Progenitor cell of endocrine pancreas (in vitro differentiated cells): Measurements from ENCODE around the gene SLC24A4. TPM values are rescaled to one million over a fixed set of nuclear protein-coding genes. Genes with fewer than 3 reads are reported as not detected.

Experiments used
- DNase-seq: peaks from one replicate; pipeline ENCODE4 v3.0.0; 2021; ENCODE audit warnings: low spot score; ENCODE audit not compliant: unreplicated experiment
- H3K27ac Mint-ChIP-seq: 2 replicates; pipeline ENCODE4 v1.8.0; 2021; ENCODE audit warnings: mild to moderate bottlenecking, moderate library complexity, mixed read lengths
- H3K27me3 Mint-ChIP-seq: 2 replicates; pipeline ENCODE4 v1.8.0; 2021; ENCODE audit warnings: mixed read lengths
- H3K36me3 Mint-ChIP-seq: 2 replicates; pipeline ENCODE4 v1.8.0; 2022; ENCODE audit warnings: mixed read lengths; ENCODE audit not compliant: insufficient read depth
- H3K4me1 Mint-ChIP-seq: 2 replicates; pipeline ENCODE4 v1.8.0; 2021; ENCODE audit warnings: low read depth, mixed read lengths
- H3K4me3 Mint-ChIP-seq: 2 replicates; pipeline ENCODE4 v1.8.0; 2021; ENCODE audit warnings: low read depth, mild to moderate bottlenecking, moderate library complexity, mixed read lengths
- H3K9me3 Mint-ChIP-seq: 2 replicates; pipeline ENCODE4 v1.8.0; 2021; ENCODE audit warnings: low read depth, mixed read lengths
- total RNA-seq: library from RNA; stranded (reverse); gene quantifications from 2 replicates; pipeline ENCODE4 v1.2.1, GENCODE V29; 2021
- TF ChIP-seq, protein P1 (sequence below): fragments of 200-600 bp; sonication (generic); IDR thresholded peaks from one replicate; pipeline ENCODE4 v1.5.0; 2021; ENCODE audit warnings: antibody characterized with exemption, mild to moderate bottlenecking; ENCODE audit not compliant: unreplicated experiment

SLC24A4 gene
- total RNA-seq, 1 donor from 2014 or later, result not detected

DNA sequence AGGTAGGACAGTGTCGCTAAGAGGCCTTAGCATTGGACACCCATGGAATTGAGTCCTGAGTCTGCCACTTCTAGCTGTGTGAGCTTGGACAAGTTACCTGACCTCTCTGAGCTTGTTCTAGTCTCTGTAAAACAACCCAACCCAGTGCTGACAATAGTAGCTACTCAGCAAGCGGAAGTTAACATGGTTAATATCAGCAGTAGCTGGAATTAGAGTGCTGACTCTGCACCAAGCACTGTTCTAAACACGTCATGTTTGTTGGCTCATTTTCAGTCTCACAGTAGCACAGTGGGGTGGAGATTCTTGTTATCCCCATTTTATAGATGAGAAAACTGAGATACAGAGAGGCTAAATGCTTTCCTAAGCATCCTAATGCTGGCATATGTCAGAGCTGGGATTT, 143.1 kb downstream of the SLC24A4 start:
- DNase-seq, result no peak
- TF ChIP-seq, protein P1, sequence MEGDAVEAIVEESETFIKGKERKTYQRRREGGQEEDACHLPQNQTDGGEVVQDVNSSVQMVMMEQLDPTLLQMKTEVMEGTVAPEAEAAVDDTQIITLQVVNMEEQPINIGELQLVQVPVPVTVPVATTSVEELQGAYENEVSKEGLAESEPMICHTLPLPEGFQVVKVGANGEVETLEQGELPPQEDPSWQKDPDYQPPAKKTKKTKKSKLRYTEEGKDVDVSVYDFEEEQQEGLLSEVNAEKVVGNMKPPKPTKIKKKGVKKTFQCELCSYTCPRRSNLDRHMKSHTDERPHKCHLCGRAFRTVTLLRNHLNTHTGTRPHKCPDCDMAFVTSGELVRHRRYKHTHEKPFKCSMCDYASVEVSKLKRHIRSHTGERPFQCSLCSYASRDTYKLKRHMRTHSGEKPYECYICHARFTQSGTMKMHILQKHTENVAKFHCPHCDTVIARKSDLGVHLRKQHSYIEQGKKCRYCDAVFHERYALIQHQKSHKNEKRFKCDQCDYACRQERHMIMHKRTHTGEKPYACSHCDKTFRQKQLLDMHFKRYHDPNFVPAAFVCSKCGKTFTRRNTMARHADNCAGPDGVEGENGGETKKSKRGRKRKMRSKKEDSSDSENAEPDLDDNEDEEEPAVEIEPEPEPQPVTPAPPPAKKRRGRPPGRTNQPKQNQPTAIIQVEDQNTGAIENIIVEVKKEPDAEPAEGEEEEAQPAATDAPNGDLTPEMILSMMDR, result no peak
- peaks cover 10% of the 10 kb centered on the region for H3K27me3 Mint-ChIP-seq
- no peaks in the 10 kb centered on the region for H3K4me1 Mint-ChIP-seq
- no peaks in the 10 kb centered on the region for H3K36me3 Mint-ChIP-seq
- H3K4me3 Mint-ChIP-seq, result no peak overlapping the region
- no peak overlapping the region for H3K27ac Mint-ChIP-seq
- H3K9me3 Mint-ChIP-seq, result no peaks in the 10 kb centered on the region

DNA sequence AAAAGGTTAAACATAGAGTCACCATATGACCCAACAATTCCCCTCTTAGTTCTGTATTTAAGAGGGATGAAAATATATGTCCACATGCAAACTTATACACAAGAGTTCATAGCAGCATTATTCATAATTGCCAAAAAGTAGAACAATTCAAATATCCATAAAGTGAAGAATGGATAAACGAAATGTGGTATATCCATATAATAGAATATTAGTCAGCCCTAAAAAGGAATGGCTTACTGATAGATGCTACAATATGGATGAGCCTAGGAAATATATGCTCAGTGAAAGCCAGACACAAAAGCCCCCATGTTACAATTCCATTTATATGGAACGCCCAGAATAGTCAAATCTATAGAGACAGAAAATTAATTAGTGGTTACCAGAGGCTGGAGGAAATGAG, 146.6 kb downstream of the SLC24A4 start:
- TF ChIP-seq, protein P1, result no peak
- no peaks in the 10 kb centered on the region for H3K9me3 Mint-ChIP-seq
- DNase-seq, result no peak
- no peaks in the 10 kb centered on the region for H3K36me3 Mint-ChIP-seq
- H3K27me3 Mint-ChIP-seq, result peaks cover 8% of the 10 kb centered on the region
- no peak overlapping the region for H3K27ac Mint-ChIP-seq
- H3K4me3 Mint-ChIP-seq, result no peak overlapping the region
- H3K4me1 Mint-ChIP-seq, result peaks cover 1% of the 10 kb centered on the region

- Mint-ChIP-seq H3K27me3 (peaks cover 8% of the 10 kb centered on the region), H3K36me3 (no peaks in the 10 kb centered on the region), H3K4me3 (no peak overlapping the region), H3K27ac (no peak overlapping the region), H3K9me3 (no peaks in the 10 kb centered on the region), H3K4me1 (peaks cover 1% of the 10 kb centered on the region)
- TF ChIP-seq, protein P1, result no peak
- DNase-seq, result no peak
Measured at GRCh38 chr14:92470215-92470614, 147.2 kb downstream of the SLC24A4 start.

GRCh38 chr14:92470811-92471210, 147.8 kb downstream of the SLC24A4 start:
- H3K9me3 Mint-ChIP-seq, result no peaks in the 10 kb centered on the region
- no peak overlapping the region for H3K27ac Mint-ChIP-seq
- TF ChIP-seq, protein P1, result no peak
- no peak for DNase-seq
- no peaks in the 10 kb centered on the region for H3K36me3 Mint-ChIP-seq
- H3K4me3 Mint-ChIP-seq, result no peak overlapping the region
- peaks cover 8% of the 10 kb centered on the region for H3K27me3 Mint-ChIP-seq
- peaks cover 1% of the 10 kb centered on the region for H3K4me1 Mint-ChIP-seq

- Mint-ChIP-seq H3K27me3 (peaks cover 8% of the 10 kb centered on the region), H3K27ac (peak overlapping the region; percentile 38), H3K4me1 (peaks cover 1% of the 10 kb centered on the region), H3K9me3 (no peaks in the 10 kb centered on the region), H3K4me3 (no peak overlapping the region), H3K36me3 (no peaks in the 10 kb centered on the region)
- no peak for DNase-seq
- TF ChIP-seq, protein P1, result no peak
Measured at GRCh38 chr14:92471919-92472318, 149.0 kb downstream of the SLC24A4 start.
